GM18507 (cell line): ENCODE measurements around the gene MAGEF1.
A peak's percentile ranks its signal among the peaks of the same experiment; 100 is the strongest.

Experiments used
- DNase-seq: peaks from one replicate; pipeline ENCODE4 v3.0.0; 2011; ENCODE audit warnings: low read depth; ENCODE audit not compliant: insufficient read length; ENCODE audit errors: extremely low spot score
- FAIRE-seq: peaks from 2 replicates; lab custom pipeline; 2011; peaks lifted over from hg19 to GRCh38; lab: Jason Lieb, UNC

Gene MAGEF1

DNA sequence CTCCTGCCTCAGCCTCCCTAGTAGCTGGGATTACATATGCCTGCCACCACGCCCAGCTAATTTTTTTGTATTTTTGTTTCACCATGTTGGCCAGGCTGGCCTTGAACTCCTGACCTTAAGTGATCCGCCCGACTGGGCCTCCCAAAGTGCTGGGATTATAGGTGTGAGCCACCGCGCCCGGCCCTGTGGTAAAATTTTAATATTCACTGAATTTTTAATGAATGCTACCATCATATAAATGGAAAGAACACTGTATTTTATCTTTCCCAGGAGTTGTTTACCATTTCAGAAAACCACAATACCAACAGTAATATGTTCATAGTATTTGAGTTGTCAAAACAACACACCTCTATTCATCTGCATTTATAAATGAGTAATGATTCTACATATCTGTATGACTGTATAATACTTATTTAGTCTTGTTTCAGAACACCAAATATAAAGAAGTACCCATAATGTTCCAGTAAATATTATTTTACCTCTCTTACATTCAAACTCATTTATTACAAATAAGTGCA is 16.2 kb upstream of the MAGEF1 start:
- FAIRE-seq (no peak), DNase-seq (no peak)

DNA sequence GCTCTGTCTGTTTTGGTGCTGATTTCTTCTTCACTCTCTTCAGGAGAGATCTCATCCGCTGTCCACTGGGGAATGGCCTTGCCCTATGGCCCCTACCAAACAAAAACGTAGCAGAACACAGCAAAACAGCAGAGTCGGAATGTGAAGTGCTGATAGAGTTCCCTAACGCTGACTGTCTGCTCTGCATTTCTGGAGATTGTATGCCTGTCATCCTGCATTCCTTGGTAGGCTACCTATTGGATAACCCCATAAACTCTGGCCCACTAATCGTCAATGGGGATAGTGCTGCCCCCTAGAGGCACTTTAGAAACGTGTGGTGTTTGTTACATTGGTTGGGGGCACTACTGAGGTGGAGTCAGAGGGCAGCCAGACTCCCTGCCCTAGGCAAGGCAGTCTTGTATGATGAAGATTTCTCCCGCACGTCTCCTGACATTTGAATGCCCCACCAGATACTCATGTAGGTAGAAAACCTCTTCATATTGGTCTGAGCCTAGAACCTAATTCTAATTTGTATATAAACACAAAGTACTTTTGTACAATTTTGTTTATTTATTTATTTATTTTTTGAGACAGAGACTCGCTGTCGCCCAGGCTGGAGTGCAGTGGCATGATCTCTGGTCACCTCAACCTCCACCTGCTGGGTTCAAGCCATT is 15.6 kb upstream of the MAGEF1 start:
- DNase-seq (peak; percentile 20), FAIRE-seq (peak; percentile 76)

DNA sequence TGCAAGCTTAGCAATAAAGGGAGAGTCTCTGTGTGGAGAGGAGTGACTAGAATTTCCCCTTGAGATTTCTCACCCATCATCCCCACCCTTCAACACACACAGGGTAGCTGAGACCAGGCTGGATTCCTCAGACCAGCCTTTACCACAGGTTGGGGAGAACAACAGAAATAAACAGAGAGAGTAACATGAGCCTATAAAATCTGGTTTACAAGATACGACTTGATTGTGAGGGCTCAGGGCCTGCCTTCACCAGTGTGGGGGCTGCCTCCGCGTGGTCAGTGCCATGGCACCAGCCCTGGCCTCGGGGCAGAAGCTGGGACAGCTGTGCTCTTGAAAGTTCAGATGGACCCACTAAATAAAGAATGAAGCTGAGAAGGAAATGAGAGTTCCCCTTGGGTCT is 14.6 kb upstream of the MAGEF1 start:
- no peak for FAIRE-seq
- DNase-seq, result no peak

DNA sequence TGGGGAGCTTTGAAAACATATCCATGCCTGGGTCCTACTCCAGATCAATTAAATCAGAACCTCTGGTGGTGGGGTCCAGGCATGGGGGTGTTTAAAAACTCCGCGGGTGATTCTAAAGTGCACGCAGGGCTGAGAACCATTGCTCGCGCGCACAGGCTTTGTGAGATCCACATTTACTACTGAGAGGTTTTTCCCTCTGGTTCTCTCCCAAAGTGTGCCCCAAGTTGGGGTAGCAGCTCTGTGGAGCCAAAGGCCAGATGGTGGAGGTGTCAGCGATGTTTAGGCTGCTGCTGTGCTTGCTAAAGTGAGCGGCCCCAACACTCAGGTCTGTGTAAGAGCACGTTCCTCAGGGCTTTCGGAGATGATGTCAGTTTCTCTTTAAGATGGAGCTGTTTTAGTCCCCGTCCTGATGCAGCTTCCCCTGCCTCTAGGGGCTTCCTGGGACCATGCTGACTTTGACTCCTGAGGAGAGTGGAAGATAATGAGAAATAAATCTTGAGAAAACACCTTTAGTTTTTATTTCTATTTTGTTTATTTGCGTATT is 13.4 kb upstream of the MAGEF1 start:
- FAIRE-seq (no peak), DNase-seq (no peak)

DNA sequence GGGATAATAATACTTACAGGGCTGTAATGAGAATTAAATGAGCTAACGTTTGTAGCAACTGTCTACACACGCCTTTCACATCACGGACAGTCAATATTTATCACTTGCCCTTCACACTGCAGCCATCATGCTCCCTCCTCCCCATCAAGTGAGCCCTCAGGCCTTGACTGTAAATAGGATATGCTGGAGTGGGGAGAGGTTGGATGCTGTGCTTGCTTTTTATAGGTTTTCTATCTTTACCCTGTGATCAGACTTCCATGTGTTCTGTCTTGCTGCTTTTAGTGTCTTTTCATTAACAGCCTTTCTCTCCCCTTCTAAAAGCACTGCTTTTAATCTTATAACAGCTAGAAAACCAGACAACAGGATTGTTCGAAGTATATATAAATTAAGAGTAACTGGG is 12.8 kb upstream of the MAGEF1 start:
- DNase-seq, result no peak
- no peak for FAIRE-seq

DNA sequence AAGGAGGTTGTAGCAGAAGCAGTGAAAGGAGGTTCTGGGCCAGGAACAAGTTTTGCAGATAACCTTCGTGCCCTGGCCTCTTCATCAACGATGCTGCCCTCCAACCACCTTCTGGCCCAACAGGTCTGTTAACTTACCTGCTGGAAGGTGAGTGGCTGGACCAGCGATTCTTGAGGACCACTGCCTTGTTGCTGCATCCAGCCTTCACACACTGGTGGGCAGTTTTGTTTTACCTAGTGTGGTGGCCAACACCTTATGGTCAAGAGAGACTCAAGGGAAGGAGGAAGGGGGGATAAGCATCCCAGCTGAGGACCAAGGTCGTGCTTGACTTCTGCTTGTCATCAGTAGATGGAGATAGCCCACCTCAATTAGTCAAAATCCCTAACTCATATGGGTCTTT is 7.8 kb upstream of the MAGEF1 start:
- FAIRE-seq (no peak), DNase-seq (no peak)

DNA sequence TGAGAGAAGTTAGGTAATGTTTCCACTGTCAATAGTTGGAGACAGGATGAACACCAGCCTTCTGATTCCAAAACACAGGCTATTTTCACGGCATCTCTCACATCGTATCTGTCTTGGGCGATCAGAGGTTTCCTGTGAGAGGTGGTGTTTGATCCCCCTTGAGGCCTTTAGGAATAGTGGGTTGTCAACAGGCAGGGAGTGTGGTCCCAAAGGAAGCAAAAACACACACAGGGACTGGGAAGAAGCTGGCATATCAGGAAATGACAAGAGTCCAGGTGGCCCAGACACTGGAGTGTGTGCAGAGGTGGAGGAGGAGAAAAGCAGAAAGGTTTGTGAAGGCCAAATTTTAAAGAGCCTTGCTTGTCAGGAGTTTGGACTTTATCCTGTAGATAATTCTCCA is 6.6 kb upstream of the MAGEF1 start:
- FAIRE-seq, result no peak
- DNase-seq, result no peak

DNA sequence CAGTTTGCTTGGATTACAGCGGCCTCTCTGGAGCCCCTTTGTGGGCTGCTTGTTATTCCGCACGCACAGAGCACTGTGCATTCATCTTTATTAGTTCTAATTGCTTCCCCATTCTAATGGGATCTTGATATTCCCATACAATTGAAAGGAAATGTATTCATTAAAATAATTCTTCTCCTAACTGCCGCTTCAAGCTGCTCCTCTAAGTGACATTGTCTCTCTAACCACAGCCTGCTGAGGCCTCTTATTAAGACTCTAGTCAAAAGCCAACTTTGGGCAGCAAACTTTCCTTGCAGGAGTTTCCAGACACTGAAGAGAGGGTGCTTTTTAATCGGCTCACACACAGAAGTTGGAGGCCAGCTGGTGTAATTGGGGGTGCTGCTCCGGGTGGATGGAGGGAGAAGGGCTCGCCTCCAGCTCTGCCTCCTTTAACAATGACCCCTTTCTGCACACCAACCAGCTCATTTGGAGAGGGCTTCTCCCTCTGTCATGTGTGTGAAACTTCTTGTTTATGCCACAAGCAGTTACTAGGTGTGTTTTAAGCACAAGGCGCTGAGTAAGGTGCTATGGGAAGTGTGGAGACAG is 5.6 kb upstream of the MAGEF1 start:
- FAIRE-seq (no peak), DNase-seq (no peak)

DNA sequence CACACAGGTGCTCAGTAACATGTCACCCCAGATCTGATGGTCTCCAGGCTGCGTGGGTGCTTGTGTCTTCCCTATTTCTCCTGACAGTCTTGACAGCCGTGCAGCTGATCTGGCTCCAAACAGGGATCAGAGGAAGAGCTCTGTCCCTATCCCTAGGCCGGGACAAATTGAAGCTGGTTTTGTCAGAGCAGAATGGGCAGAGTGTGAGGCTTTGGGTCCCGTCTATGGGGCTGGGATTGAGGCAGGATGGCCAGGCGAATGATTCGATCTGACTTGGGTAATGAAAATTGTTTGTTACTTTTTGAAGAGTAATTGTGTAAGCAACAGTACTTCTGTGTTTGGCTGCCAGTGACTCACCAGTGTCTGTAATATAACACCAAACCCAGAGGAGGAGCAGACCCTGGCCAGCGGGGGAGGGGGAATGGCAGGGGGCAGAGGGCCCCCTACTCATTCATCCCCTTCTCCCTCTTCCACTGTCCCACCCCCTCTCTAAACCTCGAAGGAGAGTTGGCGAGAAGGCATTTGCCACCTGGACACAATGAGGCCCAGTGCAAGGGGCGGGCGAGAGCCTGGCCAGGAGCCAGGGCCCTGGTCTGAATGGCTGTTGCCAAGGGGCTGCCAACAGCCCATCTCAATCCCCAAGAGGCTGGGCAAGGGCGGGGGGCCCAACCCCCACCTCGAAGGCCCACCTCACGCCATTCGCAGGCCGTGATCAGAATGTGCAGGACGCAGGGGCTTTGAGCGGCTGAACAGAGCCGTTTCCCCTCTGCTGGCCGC is 4.9 kb upstream of the MAGEF1 start:
- DNase-seq, result no peak
- FAIRE-seq, result no peak

DNA sequence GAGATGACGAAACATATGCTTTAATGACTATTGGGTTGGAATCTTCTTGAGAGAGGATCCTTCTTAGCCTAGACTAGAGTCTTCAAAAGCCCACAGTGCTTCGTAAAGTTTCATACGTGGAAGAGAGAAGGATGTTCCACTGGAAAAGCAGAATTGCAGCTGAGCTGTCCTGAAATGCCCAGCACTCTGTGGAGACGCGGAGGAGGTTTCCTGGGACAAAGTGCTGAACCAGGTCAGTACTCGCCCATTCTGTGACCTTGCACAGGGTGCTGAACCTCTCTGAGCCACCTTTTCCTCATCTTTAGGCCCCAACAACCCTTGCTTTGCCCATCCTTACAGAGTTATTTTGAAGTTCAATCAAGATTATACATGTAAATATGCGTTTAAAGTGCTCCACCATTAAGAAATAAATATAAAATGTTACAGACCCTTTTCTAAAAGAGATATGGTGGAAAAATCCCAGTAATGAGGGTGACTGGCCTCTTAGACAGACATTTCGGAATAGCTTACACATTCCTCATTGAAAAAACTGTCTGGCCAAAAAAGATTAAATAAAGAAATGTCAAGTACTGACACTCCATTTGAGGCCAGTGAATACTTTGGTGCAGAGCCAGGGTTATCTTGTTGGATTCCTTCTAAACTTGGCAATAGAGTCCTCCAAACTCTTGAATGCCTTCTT is 4.2 kb upstream of the MAGEF1 start:
- no peak for FAIRE-seq
- DNase-seq, result no peak

DNA sequence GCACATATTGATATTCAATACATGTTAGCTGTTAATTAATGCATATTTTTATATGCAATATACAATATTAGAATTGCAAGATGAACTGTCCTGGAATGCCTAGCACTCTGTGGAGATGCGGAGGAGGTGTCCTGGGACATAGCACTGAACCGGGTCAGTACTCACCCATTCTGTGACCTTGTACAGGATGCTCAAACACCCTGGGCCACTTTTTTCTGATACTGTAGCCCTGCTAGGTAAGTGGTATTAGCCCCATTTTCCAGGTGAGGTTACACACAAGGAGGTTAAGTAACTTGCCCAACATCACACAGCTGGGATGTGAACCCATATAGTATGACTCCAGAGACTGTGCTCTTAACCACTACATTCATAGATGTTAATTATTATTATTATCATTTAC is 1.7 kb upstream of the MAGEF1 start:
- DNase-seq, result no peak
- FAIRE-seq, result no peak

DNA sequence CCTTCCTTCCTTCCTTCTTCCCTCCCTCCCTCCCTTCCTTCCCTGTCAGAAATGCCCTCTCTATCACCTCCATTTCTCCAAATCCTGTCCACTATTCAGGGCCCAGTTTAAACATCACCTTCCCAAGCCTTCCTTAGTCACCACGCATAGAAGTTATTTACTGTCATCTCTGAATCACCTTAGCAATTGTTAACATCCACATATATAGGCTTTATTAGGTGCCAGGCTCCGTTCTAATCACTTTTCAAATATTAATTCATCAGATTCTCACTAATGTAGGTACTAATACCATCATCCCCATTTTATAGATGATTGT is 1.1 kb upstream of the MAGEF1 start:
- DNase-seq (no peak), FAIRE-seq (no peak)

DNA sequence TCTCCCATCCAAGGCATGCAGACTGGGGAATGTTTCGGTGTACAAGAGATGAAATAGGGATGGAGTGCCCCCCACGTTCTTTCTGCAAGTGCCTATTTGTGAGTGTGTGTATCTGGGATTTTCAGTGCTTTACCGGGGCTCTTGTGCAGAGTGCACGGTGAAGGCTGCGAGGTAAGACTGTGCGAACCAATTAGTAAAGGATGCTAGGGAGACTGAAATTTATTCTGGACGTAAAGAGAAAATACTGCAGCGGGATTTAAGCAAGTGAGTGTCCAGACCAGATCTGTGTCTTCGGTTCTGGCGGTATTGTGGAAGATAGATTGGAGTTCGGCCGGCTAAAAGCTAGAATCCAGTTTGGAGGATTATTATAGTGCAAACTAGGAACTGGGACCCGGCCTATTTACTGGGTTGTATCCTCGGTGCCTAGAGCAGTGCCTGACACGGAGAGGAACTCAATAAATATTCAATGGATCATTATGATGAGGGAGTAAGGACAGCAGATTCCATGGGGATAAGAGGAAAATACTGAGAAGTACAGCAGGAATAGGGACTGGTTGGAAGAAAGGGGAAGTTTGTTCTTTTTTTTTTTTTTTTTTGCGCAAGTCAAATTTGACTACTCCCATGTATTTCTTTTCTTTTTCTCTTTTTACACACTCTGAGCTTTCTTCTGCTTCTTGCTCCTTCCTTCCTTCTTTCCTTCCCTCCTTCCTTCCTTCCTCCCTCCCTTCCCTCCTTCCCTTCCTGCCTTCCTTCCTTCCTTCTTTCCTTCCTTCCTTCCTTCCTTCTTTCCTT is 580 bp upstream of the MAGEF1 start:
- no peak for DNase-seq
- FAIRE-seq, result no peak

DNA sequence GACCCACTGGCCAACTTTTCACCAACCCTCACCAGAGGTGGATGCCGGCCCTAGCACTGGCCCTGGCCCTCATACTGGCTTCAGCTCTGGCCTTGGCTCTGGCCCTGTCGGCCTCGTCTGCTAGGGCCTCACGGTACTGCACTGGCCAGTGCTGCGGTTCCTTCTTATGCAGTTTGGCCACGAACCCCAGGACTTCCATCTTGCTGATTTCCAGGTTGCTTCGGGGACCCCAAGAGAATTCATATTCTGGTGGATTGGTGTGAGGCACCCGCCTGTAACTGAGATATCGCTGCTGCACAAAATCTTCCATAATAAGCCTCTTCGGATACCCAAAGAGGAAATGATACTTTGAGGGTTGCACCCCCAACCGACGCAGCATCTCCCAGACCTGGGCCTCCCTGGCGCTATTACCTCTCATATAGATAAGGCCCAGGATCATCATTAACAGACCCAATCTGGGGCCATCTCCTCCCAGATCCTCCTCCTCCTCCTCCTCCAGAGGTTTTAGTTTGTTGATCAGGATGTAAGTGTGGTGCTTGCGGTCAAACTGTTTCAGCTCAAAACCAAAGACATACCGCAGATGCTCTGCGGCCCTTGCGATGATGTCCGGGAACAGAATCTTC is 883 bp downstream of the MAGEF1 start:
- DNase-seq, result peak; percentile 43
- peak; percentile 56 for FAIRE-seq

DNA sequence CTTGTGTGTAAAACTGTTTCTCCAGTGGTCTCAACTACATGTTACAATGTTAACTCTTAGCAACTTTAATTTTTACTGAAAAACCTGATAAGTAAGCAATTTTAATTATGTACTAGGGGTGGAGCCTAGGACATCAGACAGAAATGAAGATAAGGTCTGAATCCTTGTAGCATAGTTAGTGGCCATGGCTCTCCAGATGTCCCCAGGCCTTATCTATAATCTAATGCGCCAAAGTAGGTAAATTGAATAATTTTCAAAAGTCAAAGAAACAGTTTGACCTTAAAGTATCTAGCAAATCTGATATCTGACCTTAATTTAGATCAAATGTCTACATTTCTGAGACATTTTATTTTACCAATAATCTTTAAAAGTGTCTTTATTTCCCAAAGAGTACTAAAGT is 8.2 kb downstream of the MAGEF1 start:
- FAIRE-seq (no peak), DNase-seq (no peak)

DNA sequence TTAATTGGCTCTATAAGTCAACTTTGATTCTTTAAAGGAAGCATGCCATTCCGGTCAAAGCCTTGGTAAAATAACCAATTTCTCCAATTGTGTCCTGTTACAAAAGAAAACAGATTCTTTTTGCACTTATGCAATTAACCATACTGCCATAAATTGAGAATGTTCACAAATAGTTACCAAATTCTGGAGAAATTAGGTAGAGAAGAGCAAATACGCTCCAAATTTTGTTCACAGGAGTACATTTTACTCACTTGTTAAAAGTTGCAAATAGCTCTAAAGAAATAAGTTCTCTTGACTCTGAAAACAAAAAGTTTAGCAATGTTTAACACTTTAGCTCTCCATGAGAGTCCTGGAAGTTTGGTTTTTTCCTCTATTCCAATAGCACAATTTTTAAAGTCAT is 11.1 kb downstream of the MAGEF1 start:
- FAIRE-seq (no peak), DNase-seq (no peak)

DNA sequence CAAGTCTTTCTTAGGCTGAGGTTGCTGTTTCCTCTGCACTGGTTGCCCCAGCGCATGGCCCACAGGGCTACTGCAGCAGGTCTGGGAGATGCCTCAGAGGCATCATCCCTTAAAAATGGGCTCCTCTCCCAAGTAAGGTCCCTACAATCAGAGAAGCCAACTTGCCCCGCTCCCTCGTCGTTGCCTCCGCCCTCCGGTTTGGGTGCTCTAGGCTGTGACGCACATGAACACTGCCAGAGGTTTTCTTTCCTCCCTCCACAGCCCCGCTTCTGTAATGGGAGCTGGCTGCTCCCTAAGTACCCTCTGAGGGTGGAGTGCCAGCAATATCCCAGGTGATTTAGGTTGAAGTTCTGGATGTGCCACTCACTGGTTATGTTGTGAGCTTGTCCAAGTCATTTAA is 14.0 kb downstream of the MAGEF1 start:
- FAIRE-seq (no peak), DNase-seq (no peak)

DNA sequence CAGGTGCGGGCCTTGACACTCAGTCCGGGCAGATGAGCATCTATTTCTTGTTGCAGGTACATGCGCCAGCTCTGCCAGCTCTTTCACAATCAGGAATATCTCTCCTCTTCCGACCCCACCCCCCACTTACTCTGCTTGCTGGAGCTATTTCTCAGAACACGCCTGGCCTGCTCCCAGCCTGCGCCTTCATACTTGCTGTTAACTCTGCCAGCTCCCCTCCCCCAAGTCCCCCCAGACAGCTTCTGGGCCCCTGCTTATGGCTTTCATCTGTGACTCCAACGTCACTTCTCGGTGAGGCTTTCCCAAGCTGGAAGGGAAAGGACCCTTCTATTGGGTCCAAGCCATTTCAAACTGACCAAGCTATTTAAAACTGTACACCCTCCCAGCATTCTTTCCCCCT is 15.2 kb downstream of the MAGEF1 start:
- DNase-seq (no peak), FAIRE-seq (no peak)

DNA sequence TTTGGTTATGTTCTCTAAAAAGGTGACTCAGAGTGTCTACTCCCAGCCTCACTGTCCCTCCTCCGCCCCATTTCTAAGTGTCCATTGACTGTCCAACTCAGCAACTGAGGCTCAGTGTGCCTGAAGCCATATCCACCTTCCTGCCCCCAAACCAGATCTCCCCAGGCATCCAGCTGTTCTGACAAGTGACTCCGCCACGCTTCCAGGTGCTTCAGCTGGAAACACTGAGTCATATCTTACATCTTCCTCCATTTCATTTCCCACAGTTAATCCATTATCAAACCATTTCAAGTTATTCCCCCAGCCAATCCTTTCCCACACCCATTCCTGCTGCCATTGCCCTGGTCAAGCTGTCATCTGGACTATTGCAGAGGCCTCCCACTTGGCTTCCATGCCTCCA is 17.1 kb downstream of the MAGEF1 start:
- DNase-seq (no peak), FAIRE-seq (no peak)
